Measurements from ENCODE around the gene PRKAR2B.

DNA sequence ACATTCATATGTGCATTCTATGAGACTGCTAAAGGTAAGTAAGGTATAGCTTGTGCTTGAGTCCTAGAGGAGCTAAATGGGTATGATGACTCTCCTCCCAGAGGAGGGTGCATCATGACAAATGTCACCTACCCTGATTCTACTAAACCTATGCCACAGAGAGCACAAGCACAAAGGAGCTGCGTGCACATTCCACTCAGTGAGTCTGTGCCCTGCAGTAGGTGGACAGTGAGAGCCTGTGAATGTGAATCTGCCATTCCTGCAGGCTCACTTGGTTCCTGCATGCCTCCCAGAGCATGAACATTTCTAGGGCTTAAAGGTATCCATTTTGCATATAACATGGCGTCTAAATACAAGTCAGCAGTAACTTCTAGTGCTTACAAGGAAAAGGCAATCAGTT is 46.8 kb downstream of the PRKAR2B start:
- TF ChIP-seq EGR1 (IDR thresholded peaks at IDR 0.05; ENCODE audit: low read depth in 2 of 2) = no peak
- TF ChIP-seq YY1 (IDR thresholded peaks at IDR 0.05) = no peak
- TF ChIP-seq, protein P1, sequence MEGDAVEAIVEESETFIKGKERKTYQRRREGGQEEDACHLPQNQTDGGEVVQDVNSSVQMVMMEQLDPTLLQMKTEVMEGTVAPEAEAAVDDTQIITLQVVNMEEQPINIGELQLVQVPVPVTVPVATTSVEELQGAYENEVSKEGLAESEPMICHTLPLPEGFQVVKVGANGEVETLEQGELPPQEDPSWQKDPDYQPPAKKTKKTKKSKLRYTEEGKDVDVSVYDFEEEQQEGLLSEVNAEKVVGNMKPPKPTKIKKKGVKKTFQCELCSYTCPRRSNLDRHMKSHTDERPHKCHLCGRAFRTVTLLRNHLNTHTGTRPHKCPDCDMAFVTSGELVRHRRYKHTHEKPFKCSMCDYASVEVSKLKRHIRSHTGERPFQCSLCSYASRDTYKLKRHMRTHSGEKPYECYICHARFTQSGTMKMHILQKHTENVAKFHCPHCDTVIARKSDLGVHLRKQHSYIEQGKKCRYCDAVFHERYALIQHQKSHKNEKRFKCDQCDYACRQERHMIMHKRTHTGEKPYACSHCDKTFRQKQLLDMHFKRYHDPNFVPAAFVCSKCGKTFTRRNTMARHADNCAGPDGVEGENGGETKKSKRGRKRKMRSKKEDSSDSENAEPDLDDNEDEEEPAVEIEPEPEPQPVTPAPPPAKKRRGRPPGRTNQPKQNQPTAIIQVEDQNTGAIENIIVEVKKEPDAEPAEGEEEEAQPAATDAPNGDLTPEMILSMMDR (IDR thresholded peaks at IDR 0.05; ENCODE audit: low read depth, low read length, missing input control) = no peak
- no peak for TF ChIP-seq TAF1 (conservative IDR thresholded peaks at IDR 0.05)
- TF ChIP-seq RAD21 (IDR thresholded peaks at IDR 0.05) = no peak
- TF ChIP-seq, protein P2, sequence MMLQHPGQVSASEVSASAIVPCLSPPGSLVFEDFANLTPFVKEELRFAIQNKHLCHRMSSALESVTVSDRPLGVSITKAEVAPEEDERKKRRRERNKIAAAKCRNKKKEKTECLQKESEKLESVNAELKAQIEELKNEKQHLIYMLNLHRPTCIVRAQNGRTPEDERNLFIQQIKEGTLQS (IDR thresholded peaks at IDR 0.05) = no peak
- TF ChIP-seq, protein P3, sequence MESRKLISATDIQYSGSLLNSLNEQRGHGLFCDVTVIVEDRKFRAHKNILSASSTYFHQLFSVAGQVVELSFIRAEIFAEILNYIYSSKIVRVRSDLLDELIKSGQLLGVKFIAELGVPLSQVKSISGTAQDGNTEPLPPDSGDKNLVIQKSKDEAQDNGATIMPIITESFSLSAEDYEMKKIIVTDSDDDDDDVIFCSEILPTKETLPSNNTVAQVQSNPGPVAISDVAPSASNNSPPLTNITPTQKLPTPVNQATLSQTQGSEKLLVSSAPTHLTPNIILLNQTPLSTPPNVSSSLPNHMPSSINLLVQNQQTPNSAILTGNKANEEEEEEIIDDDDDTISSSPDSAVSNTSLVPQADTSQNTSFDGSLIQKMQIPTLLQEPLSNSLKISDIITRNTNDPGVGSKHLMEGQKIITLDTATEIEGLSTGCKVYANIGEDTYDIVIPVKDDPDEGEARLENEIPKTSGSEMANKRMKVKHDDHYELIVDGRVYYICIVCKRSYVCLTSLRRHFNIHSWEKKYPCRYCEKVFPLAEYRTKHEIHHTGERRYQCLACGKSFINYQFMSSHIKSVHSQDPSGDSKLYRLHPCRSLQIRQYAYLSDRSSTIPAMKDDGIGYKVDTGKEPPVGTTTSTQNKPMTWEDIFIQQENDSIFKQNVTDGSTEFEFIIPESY (IDR thresholded peaks at IDR 0.05) = no peak
- TF ChIP-seq, protein P4, sequence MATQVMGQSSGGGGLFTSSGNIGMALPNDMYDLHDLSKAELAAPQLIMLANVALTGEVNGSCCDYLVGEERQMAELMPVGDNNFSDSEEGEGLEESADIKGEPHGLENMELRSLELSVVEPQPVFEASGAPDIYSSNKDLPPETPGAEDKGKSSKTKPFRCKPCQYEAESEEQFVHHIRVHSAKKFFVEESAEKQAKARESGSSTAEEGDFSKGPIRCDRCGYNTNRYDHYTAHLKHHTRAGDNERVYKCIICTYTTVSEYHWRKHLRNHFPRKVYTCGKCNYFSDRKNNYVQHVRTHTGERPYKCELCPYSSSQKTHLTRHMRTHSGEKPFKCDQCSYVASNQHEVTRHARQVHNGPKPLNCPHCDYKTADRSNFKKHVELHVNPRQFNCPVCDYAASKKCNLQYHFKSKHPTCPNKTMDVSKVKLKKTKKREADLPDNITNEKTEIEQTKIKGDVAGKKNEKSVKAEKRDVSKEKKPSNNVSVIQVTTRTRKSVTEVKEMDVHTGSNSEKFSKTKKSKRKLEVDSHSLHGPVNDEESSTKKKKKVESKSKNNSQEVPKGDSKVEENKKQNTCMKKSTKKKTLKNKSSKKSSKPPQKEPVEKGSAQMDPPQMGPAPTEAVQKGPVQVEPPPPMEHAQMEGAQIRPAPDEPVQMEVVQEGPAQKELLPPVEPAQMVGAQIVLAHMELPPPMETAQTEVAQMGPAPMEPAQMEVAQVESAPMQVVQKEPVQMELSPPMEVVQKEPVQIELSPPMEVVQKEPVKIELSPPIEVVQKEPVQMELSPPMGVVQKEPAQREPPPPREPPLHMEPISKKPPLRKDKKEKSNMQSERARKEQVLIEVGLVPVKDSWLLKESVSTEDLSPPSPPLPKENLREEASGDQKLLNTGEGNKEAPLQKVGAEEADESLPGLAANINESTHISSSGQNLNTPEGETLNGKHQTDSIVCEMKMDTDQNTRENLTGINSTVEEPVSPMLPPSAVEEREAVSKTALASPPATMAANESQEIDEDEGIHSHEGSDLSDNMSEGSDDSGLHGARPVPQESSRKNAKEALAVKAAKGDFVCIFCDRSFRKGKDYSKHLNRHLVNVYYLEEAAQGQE (IDR thresholded peaks at IDR 0.05) = no peak
- no peak for TF ChIP-seq RXRA (IDR thresholded peaks at IDR 0.05)
- TF ChIP-seq, protein P5, sequence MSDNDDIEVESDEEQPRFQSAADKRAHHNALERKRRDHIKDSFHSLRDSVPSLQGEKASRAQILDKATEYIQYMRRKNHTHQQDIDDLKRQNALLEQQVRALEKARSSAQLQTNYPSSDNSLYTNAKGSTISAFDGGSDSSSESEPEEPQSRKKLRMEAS (IDR thresholded peaks at IDR 0.05) = no peak
